ENCODE results near the gene PCDHB15. TPM values are rescaled to one million over a fixed set of nuclear protein-coding genes. Genes with fewer than 3 reads are reported as not detected.
"Not testable (repeated sequence)": the region's sequence is repeated elsewhere in the genome, so short reads cannot be mapped to it uniquely, and the experiment has no call there.

The PCDHB15 gene
- total and polyA plus RNA-seq, 3 donors from 2014 or later: 10.3 to 27.6 (median 22.1) TPM

GRCh38 chr5:141223112-141223783 is 21.9 kb upstream of the PCDHB15 start, which contains the start of gene PCDHB14:
Gene PCDHB14, plus strand, starts transcription at chr5:141223343. Its CDS starts 163 bp downstream, at chr5:141223506.
- no peak for DNase-seq
- H3K27ac ChIP-seq: no peak within 1 kb of the TSS
- TF ChIP-seq POLR2A (IDR thresholded peaks at IDR 0.05) (no peak), CTCF (IDR thresholded peaks at IDR 0.05) (peak in 2 of 3 experiments; percentile 9 to 14)

GRCh38 chr5:141224844-141225243 is 20.4 kb upstream of the PCDHB15 start:
- H3K36me3 ChIP-seq (ENCODE audit: low read depth, missing control alignments); H3K27ac ChIP-seq; DNase-seq; H3K9me3 ChIP-seq; H3K27me3 ChIP-seq; H3K4me1 ChIP-seq; intact Hi-C loops (cut with DNase I; ENCODE audit: low total_unique reads); H3K4me3 ChIP-seq: not testable (repeated sequence)
- 2 to 17% methylated on average over 5 to 11 of the region's 40 CpGs for WGBS, 2 donors

More at GRCh38 chr5:141223112-141223783, 21.9 kb upstream of the PCDHB15 start, which contains the start of gene PCDHB14:
- Histone ChIP-seq H3K4me1 (no peaks in the 10 kb centered on the region), H3K4me3 (no peak within 1 kb of the TSS), H3K9me3 (no peaks in the 10 kb centered on the region), H3K27me3 (no peaks in the 10 kb centered on the region), H3K36me3 (ENCODE audit: low read depth, missing control alignments) (no peaks in the 10 kb centered on the region)
- WGBS, 2 donors: 16 to 18% methylated on average over 15 of the region's 15 CpGs
- intact Hi-C loops (cut with DNase I; ENCODE audit: low total_unique reads): no loop called here

GRCh38 chr5:141225421-141225820 is 19.8 kb upstream of the PCDHB15 start:
- H3K27ac ChIP-seq; H3K4me3 ChIP-seq; H3K27me3 ChIP-seq; intact Hi-C loops (cut with DNase I; ENCODE audit: low total_unique reads); H3K4me1 ChIP-seq; H3K9me3 ChIP-seq; H3K36me3 ChIP-seq (ENCODE audit: low read depth, missing control alignments); DNase-seq: not testable (repeated sequence)
- WGBS, 2 donors: 21 to 24% methylated on average over 11 to 22 of the region's 30 CpGs

DNA sequence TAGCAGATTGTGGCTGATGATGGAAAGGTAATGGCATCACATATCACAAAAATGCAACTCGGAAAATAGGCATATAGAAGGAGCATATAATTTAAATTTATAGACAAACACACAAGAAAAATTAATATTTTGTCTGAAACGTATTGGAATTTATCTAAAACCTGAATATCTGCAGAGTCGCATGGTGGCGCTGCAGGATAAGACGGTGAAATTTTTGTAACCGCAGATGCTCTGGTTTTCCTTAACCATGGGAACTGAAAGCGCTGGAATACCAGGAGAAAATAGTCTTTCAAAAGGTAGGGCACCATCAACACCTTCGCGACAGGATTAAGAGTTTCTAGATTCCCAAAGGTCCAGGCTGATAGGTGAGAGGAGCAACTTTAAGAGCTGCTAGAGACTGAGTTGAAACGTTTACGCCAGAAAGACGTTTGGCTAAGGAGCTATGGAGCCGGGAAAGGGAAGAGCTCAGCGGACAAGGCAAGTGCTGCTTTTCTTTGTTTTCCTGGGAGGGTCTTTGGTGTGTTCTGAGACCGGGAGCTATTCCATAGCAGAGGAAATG is 11.0 kb upstream of the PCDHB15 start:
- no peaks in the 10 kb centered on the region for H3K4me1 ChIP-seq
- no peaks in the 10 kb centered on the region for H3K27me3 ChIP-seq
- H3K36me3 ChIP-seq (ENCODE audit: low read depth, missing control alignments): no peaks in the 10 kb centered on the region
- intact Hi-C loops (cut with DNase I; ENCODE audit: low total_unique reads): no loop called here
- H3K27ac ChIP-seq: no peak overlapping the region
- TF ChIP-seq POLR2A (IDR thresholded peaks at IDR 0.05) (no peak), CTCF (IDR thresholded peaks at IDR 0.05) (peak; percentile 38 to 65 (median 56))
- H3K4me3 ChIP-seq: peak overlapping the region; percentile 14 to 32
- H3K9me3 ChIP-seq: no peaks in the 10 kb centered on the region
- DNase-seq: peak; percentile 70
- 3 to 4% methylated on average over 15 of the region's 15 CpGs for WGBS, 2 donors

GRCh38 chr5:141235922-141236321 is 9.3 kb upstream of the PCDHB15 start:
- H3K4me3 ChIP-seq; DNase-seq; H3K27me3 ChIP-seq; H3K9me3 ChIP-seq; H3K27ac ChIP-seq; H3K36me3 ChIP-seq (ENCODE audit: low read depth, missing control alignments); H3K4me1 ChIP-seq; intact Hi-C loops (cut with DNase I; ENCODE audit: low total_unique reads): not testable (repeated sequence)
- 14 to 20% methylated on average over 20 to 31 of the region's 40 CpGs for WGBS, 2 donors

DNA sequence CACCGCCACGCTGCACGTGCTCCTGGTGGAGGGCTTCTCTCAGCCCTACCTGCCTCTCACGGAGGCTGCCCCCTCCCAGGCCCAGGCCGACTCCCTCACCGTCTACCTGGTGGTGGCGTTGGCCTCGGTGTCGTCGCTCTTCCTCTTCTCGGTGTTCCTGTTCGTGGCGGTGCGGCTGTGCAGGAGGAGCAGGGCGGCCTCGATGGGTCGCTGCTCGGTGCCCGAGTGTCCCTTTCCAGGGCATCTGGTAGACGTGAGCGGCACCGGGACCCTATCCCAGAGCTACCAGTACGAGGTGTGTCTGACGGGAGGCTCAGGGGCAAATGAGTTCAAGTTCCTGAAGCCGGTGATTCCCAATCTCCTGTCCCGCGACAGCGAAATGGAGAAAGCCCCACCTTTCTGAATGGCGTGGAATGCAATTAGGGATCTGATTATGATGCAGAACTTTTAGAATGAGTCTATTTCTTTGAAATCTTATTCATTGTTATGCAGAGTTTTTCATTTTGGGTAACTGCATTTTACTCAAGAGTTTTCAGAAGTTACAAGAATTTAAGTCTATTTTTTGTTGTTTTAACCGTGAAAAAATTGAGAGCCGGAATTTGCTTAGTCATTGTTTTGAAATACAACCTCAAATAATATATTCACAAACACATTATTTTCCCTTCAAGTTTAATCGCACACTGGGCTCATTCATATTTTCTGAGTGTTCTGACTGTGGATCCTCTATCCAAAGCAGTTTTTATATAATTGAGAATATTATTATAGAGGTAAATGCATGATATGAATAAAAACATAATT is 8.5 kb upstream of the PCDHB15 start:
- WGBS, 2 donors: 9 to 14% methylated on average over 26 to 32 of the region's 32 CpGs
- Histone ChIP-seq H3K27me3 (no peaks in the 10 kb centered on the region), H3K27ac (no peak overlapping the region), H3K4me3 (no peak overlapping the region), H3K9me3 (no peaks in the 10 kb centered on the region), H3K36me3 (ENCODE audit: low read depth, missing control alignments) (no peaks in the 10 kb centered on the region), H3K4me1 (no peaks in the 10 kb centered on the region)
- DNase-seq: no peak
- no peak for TF ChIP-seq CTCF (IDR thresholded peaks at IDR 0.05)
- TF ChIP-seq POLR2A (IDR thresholded peaks at IDR 0.05): no peak
- intact Hi-C loops (cut with DNase I; ENCODE audit: low total_unique reads): no loop called here

Data from testis (tissue), 3 donors.